K562 (cell line): Measurements from ENCODE around the gene GALR3. TPM values are rescaled to one million over a fixed set of nuclear protein-coding genes. Genes with fewer than 3 reads are reported as not detected.
A peak's percentile ranks its signal among the peaks of the same experiment; 100 is the strongest.

Source experiments
- ADNP ChIP-seq: fragments of 200-800 bp; sonication (Bioruptor generic); IDR thresholded peaks from 2 replicates; pipeline ENCODE4 v1.6.1; 2016; ENCODE audit warnings: missing genetic modification characterization, missing compliant biosample characterization
- ARID1B ChIP-seq: fragments of 450-650 bp; IDR thresholded peaks from 2 replicates; pipeline ENCODE4 v1.6.1; 2016; ENCODE audit warnings: antibody characterized with exemption, mild to moderate bottlenecking, inconsistent platforms
- GATA2 ChIP-seq: sonication (generic); formaldehyde crosslinking; IDR thresholded peaks from 2 replicates; pipeline ENCODE4 v1.4.0; 2020; ENCODE audit warnings: mild to moderate bottlenecking, missing genetic modification reagents
- HNRNPK ChIP-seq: fragments of 200-400 bp; formaldehyde crosslinking; IDR thresholded peaks from one replicate; pipeline ENCODE4 v1.6.1; 2018; ENCODE audit warnings: mild to moderate bottlenecking, low read depth, low read length; ENCODE audit not compliant: poor library complexity, severe bottlenecking
- MAFG ChIP-seq: fragments of 450-650 bp; conservative IDR thresholded peaks from 2 replicates; pipeline ENCODE4 v1.6.1; 2016; ENCODE audit warnings: missing genetic modification characterization, missing compliant biosample characterization
- NELFE ChIP-seq: IDR thresholded peaks from 2 replicates; pipeline ENCODE4 v1.6.1; 2011; ENCODE audit warnings: mild to moderate bottlenecking; ENCODE audit not compliant: insufficient read depth, insufficient read length
- PHF20 ChIP-seq: fragments of 450-650 bp; IDR thresholded peaks from 2 replicates; pipeline ENCODE4 v1.6.1; 2018; ENCODE audit not compliant: partially characterized antibody
- SIN3B ChIP-seq: fragments of 450-650 bp; IDR thresholded peaks from 2 replicates; pipeline ENCODE4 v1.6.1; 2017; ENCODE audit warnings: low read depth, mild to moderate bottlenecking, moderate library complexity
- SMC3 ChIP-seq: conservative IDR thresholded peaks from 2 replicates; pipeline ENCODE4 v1.6.1; 2011; ENCODE audit warnings: low read depth, low read length, improper control_type of control experiment; ENCODE audit not compliant: insufficient read depth
- TAF1 ChIP-seq: IDR thresholded peaks from 2 replicates; pipeline ENCODE4 v1.6.1; 2011; ENCODE audit warnings: mild to moderate bottlenecking, low read length, moderate library complexity; ENCODE audit not compliant: insufficient read depth, control insufficient read depth, severe bottlenecking; ENCODE audit errors: extremely low read depth
- TBP ChIP-seq: optimal IDR thresholded peaks from 2 replicates; pipeline ENCODE3; 2011; ENCODE audit warnings: low read depth, low read length, improper control_type of control experiment
- TCF3 ChIP-seq: sonication (generic); formaldehyde crosslinking; IDR thresholded peaks from 2 replicates; pipeline ENCODE4 v1.4.0; 2020; ENCODE audit warnings: mild to moderate bottlenecking, missing genetic modification reagents
- YBX1 ChIP-seq: fragments of 450-650 bp; IDR thresholded peaks from 2 replicates; pipeline ENCODE4 v1.7.1; 2016; ENCODE audit warnings: mild to moderate bottlenecking
- ZNF408 ChIP-seq: fragments of 250-450 bp; sonication (Bioruptor Pico); IDR thresholded peaks from 2 replicates; pipeline ENCODE4 v1.4.0; 2020; ENCODE audit warnings: low read depth, mild to moderate bottlenecking, moderate library complexity
- polyA plus RNA-seq, 8 experiments: library from polyadenylated mRNA; depleted of rRNA in 4 of 8; stranded (reverse) in 5 of 8; unstranded in 3 of 8; fragments of >200 nt; fragmentation: Nextera tagmentation in 2 of 8; fragmentation: Illumina TruSeq in 1 of 8; extraction: Ambion mirVana in 2 of 8; extraction: Trizol in 1 of 8; gene quantifications; 2 replicates each; pipeline versions ENCODE4 v1.2.1 to v1.2.3, GENCODE V29; 2011 to 2014; ENCODE audit warnings: inconsistent platforms in 1 of 8, missing spikeins in 1 of 8
- total RNA-seq, 7 experiments: library from RNA; depleted of rRNA in 6 of 7; stranded (reverse); fragments of >200 nt in 6 of 7; fragmentation: Illumina TruSeq in 2 of 7; extraction: Trizol in 2 of 7; gene quantifications; 2 replicates each; pipeline versions ENCODE4 v1.2.1 to v1.2.3, GENCODE V29; 2011 to 2021; ENCODE audit warnings: low replicate concordance in 1 of 7
- TF ChIP-seq, protein P1 (sequence below): fragments of 250-450 bp; sonication (Bioruptor Pico); IDR thresholded peaks from 2 replicates; pipeline ENCODE4 v1.8.0; 2021; ENCODE audit warnings: moderate library complexity, mild to moderate bottlenecking, inconsistent platforms
- TF ChIP-seq, protein P2 (sequence below): sonication (generic); formaldehyde crosslinking; IDR thresholded peaks from 2 replicates; pipeline ENCODE4 v1.8.0; 2022; ENCODE audit warnings: mild to moderate bottlenecking, missing genetic modification reagents
- TF ChIP-seq, protein P3 (sequence below), 2 experiments: fragments of 450-650 bp in 1 of 2; sonication (generic) in 1 of 2; formaldehyde crosslinking in 1 of 2; IDR thresholded peaks; 2 replicates each; pipeline versions ENCODE4 v1.7.1 to v1.9.0; 2016 to 2022; ENCODE audit warnings: inconsistent platforms in 1 of 2, mild to moderate bottlenecking in 1 of 2, missing genetic modification reagents in 1 of 2
- TF ChIP-seq, protein P4 (sequence below), 2 experiments: fragments of 450-650 bp in 1 of 2; sonication (generic) in 1 of 2; formaldehyde crosslinking in 1 of 2; IDR thresholded peaks in 1 of 2; conservative IDR thresholded peaks in 1 of 2; 2 replicates each; pipeline versions ENCODE4 v1.6.1 to v1.8.1; 2016 to 2023; ENCODE audit warnings: mild to moderate bottlenecking in 2 of 2, moderate library complexity in 2 of 2, inconsistent platforms in 1 of 2, missing genetic modification reagents in 1 of 2

Gene GALR3
- total and polyA plus RNA-seq, 9 of the 15 experiments (the other 6 are each of a cell fraction or from before 2014, with no cell fraction given) = 0.13 TPM; not detected in 8

DNA sequence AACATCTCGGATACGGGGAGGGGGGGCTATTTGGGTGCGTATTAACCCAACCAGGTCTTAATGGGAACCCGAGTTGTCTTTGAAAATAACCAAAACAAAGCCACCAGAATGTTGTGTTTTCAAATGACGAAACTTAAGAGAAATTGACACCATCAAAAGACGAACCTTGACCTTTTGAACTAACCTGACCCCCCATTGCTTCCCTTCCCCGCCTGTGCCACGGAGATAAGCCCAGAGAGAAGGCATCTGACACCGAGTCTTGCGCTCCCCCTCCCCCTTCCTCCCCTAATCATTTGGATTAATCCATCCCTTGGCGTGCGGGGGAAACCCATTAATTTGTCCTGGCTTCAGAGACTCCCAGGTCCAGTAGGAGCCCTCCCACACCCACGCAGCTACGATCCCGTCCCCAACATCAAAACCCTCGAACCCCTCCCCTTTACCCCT, 20.0 kb upstream of the GALR3 start (continued):
- TF ChIP-seq, protein P1, sequence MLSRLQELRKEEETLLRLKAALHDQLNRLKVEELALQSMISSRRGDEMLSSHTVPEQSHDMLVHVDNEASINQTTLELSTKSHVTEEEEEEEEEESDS (CRISPR knock-in tag) = no peak
- TF ChIP-seq HNRNPK (no peak), YBX1 (no peak), NELFE (no peak), SMC3 (no peak), TCF3 (CRISPR knock-in tag) (peak; percentile 96), GATA2 (CRISPR knock-in tag) (peak; percentile 87), ARID1B (peak; percentile 99), TAF1 (no peak), ADNP (0 out of 2 replicates have a peak, but pooled peaks have one; percentile 26), MAFG (tag) (no peak), SIN3B (no peak), PHF20 (no peak), ZNF408 (CRISPR knock-in tag) (no peak), TBP (no peak)
- TF ChIP-seq, protein P2, sequence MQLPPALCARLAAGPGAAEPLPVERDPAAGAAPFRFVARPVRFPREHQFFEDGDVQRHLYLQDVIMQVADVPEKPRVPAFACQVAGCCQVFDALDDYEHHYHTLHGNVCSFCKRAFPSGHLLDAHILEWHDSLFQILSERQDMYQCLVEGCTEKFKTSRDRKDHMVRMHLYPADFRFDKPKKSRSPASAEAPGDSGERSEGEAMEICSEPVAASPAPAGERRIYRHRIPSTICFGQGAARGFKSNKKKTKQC (CRISPR knock-in tag) = no peak
- TF ChIP-seq, protein P3, sequence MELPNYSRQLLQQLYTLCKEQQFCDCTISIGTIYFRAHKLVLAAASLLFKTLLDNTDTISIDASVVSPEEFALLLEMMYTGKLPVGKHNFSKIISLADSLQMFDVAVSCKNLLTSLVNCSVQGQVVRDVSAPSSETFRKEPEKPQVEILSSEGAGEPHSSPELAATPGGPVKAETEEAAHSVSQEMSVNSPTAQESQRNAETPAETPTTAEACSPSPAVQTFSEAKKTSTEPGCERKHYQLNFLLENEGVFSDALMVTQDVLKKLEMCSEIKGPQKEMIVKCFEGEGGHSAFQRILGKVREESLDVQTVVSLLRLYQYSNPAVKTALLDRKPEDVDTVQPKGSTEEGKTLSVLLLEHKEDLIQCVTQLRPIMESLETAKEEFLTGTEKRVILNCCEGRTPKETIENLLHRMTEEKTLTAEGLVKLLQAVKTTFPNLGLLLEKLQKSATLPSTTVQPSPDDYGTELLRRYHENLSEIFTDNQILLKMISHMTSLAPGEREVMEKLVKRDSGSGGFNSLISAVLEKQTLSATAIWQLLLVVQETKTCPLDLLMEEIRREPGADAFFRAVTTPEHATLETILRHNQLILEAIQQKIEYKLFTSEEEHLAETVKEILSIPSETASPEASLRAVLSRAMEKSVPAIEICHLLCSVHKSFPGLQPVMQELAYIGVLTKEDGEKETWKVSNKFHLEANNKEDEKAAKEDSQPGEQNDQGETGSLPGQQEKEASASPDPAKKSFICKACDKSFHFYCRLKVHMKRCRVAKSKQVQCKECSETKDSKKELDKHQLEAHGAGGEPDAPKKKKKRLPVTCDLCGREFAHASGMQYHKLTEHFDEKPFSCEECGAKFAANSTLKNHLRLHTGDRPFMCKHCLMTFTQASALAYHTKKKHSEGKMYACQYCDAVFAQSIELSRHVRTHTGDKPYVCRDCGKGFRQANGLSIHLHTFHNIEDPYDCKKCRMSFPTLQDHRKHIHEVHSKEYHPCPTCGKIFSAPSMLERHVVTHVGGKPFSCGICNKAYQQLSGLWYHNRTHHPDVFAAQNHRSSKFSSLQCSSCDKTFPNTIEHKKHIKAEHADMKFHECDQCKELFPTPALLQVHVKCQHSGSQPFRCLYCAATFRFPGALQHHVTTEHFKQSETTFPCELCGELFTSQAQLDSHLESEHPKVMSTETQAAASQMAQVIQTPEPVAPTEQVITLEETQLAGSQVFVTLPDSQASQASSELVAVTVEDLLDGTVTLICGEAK (IDR thresholded peaks at IDR 0.05) = no peak
- TF ChIP-seq, protein P3 (CRISPR knock-in tag; IDR thresholded peaks at IDR 0.05) = no peak
- TF ChIP-seq, protein P4, sequence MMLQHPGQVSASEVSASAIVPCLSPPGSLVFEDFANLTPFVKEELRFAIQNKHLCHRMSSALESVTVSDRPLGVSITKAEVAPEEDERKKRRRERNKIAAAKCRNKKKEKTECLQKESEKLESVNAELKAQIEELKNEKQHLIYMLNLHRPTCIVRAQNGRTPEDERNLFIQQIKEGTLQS (IDR thresholded peaks at IDR 0.05) = peak; percentile 88
- TF ChIP-seq, protein P4 (CRISPR knock-in tag; conservative IDR thresholded peaks at IDR 0.05) = no peak
